H1 (cell line): ENCODE data around the gene ADAMTS9. TPM values are rescaled to one million over a fixed set of nuclear protein-coding genes. Genes with fewer than 3 reads are reported as not detected.
A peak's percentile ranks its signal among the peaks of the same experiment; 100 is the strongest.

Source experiments
- CTCF ChIA-PET: fragments of 300-600 bp; sonication (Branson Sonifier 250); formaldehyde crosslinking; loops from one replicate; lab custom pipeline; 2021; ENCODE audit not compliant: partially characterized antibody; lab: Charles Lee
- POLR2A ChIA-PET: fragments of 300-600 bp; sonication (Branson Sonifier 250); formaldehyde crosslinking; loops from one replicate; lab custom pipeline; 2021; ENCODE audit warnings: inconsistent platforms; ENCODE audit not compliant: partially characterized antibody; lab: Charles Lee
- DNase-seq, 2 experiments: peaks; one replicate each; pipeline versions ENCODE4 v3.0.0 to v3.0.0-alpha.2; 2010 to 2022; ENCODE audit warnings: low spot score in 2 of 2, low read depth in 1 of 2, mixed read lengths in 1 of 2
- FAIRE-seq: peaks from 2 replicates; lab custom pipeline; 2011; peaks lifted over from hg19 to GRCh38; lab: Jason Lieb, UNC
- H2AFZ ChIP-seq: 2 replicates; pipeline ENCODE4 v1.8.1; 2012; ENCODE audit warnings: low read length, inconsistent platforms
- H2AK5ac ChIP-seq: 2 replicates; pipeline ENCODE4 v1.6.1; 2013; ENCODE audit warnings: low read depth, low read length
- H2BK120ac ChIP-seq: replicated peaks from 2 replicates; pipeline ENCODE3; 2013; ENCODE audit warnings: low read depth, low read length, inconsistent platforms
- H2BK12ac ChIP-seq: 2 replicates; pipeline ENCODE4 v1.6.1; 2013; ENCODE audit warnings: low read depth, low read length
- H2BK15ac ChIP-seq: 2 replicates; pipeline ENCODE4 v1.6.1; 2013; ENCODE audit warnings: low read length
- H2BK20ac ChIP-seq: 2 replicates; pipeline ENCODE4 v1.6.1; 2013; ENCODE audit warnings: low read length
- H2BK5ac ChIP-seq: 2 replicates; pipeline ENCODE4 v1.6.1; 2013; ENCODE audit warnings: low read depth, low read length
- H3K14ac ChIP-seq: 2 replicates; pipeline ENCODE4 v1.6.1; 2013; ENCODE audit warnings: inconsistent platforms; ENCODE audit not compliant: insufficient read length
- H3K18ac ChIP-seq: 2 replicates; pipeline ENCODE4 v1.6.1; 2013; ENCODE audit warnings: low read length; ENCODE audit errors: extremely low read depth
- H3K23ac ChIP-seq: 2 replicates; pipeline ENCODE4 v1.6.1; 2013; ENCODE audit warnings: inconsistent platforms; ENCODE audit not compliant: insufficient read length
- H3K23me2 ChIP-seq: 2 replicates; pipeline ENCODE4 v1.6.1; 2013; ENCODE audit warnings: low read depth, low read length
- H3K27ac ChIP-seq: 2 replicates; pipeline ENCODE4 v1.6.1; 2011; ENCODE audit warnings: low read depth, low read length, inconsistent platforms
- H3K27me3 ChIP-seq, 4 experiments: replicated peaks in 1 of 4; 1 replicate in 1 of 4; 2 replicates in 3 of 4; pipeline versions ENCODE4 v1.6.1 to v1.8.1; 2011 to 2013; ENCODE audit warnings: low read length in 3 of 4, mild to moderate bottlenecking in 3 of 4, inconsistent platforms in 2 of 4, mixed read lengths in 2 of 4, moderate library complexity in 1 of 4; ENCODE audit not compliant: control insufficient read depth in 3 of 4, insufficient read depth in 3 of 4; ENCODE audit errors: extremely low read depth in 1 of 4
- H3K36me3 ChIP-seq, 4 experiments: 2 replicates each; pipeline versions ENCODE4 v1.6.1 to v1.8.1; 2011 to 2013; ENCODE audit warnings: mild to moderate bottlenecking in 4 of 4, low read length in 3 of 4, moderate library complexity in 2 of 4, control low read depth in 1 of 4, inconsistent platforms in 1 of 4; ENCODE audit not compliant: insufficient read depth in 4 of 4, control insufficient read depth in 2 of 4
- H3K4ac ChIP-seq: replicated peaks from 2 replicates; pipeline ENCODE3; 2013; ENCODE audit warnings: low read length, low read depth, mixed read lengths, inconsistent platforms; ENCODE audit not compliant: insufficient read length
- H3K4me1 ChIP-seq, 4 experiments: replicated peaks in 1 of 4; 1 replicate in 1 of 4; 2 replicates in 3 of 4; pipeline versions ENCODE4 v1.6.1 to v1.8.1; 2011 to 2013; ENCODE audit warnings: low read length in 3 of 4, inconsistent platforms in 2 of 4, mixed read lengths in 1 of 4; ENCODE audit not compliant: insufficient read depth in 4 of 4, control insufficient read depth in 3 of 4
- H3K4me2 ChIP-seq, 2 experiments: 2 replicates each; pipeline versions ENCODE4 v1.6.1 to v1.8.1; 2011 to 2013; ENCODE audit warnings: low read depth in 2 of 2, low read length in 2 of 2, control low read depth in 1 of 2, inconsistent platforms in 1 of 2, mild to moderate bottlenecking in 1 of 2; ENCODE audit not compliant: insufficient read depth in 1 of 2
- H3K4me3 ChIP-seq, 4 experiments: fragments of 200-600, 300-600 bp in 1 of 4; sonication (generic), shearing (Covaris generic), sonication (Bioruptor Twin) in 1 of 4; 2 replicates each; pipeline versions ENCODE4 v1.5.1 to v1.8.1; 2011 to 2016; ENCODE audit warnings: low read length in 4 of 4, low read depth in 3 of 4, control low read depth in 2 of 4, inconsistent platforms in 2 of 4, mild to moderate bottlenecking in 2 of 4, mixed read lengths in 1 of 4, moderate library complexity in 1 of 4; ENCODE audit not compliant: insufficient read depth in 2 of 4; ENCODE audit errors: extremely low read depth in 1 of 4
- H3K56ac ChIP-seq: replicated peaks from 2 replicates; pipeline ENCODE3; 2013; ENCODE audit warnings: low read depth, mild to moderate bottlenecking, mixed read lengths, low read length, inconsistent platforms; ENCODE audit not compliant: insufficient read length
- H3K79me1 ChIP-seq: 2 replicates; pipeline ENCODE4 v1.6.1; 2013; ENCODE audit warnings: low read depth, low read length, control low read depth
- H3K79me2 ChIP-seq, 2 experiments: 2 replicates each; pipeline versions ENCODE4 v1.6.1 to v1.8.1; 2012 to 2013; ENCODE audit warnings: low read length in 2 of 2, mild to moderate bottlenecking in 2 of 2, inconsistent platforms in 1 of 2; ENCODE audit not compliant: insufficient read depth in 2 of 2, control insufficient read depth in 1 of 2
- H3K9ac ChIP-seq, 4 experiments: replicated peaks in 1 of 4; 1 replicate in 1 of 4; 2 replicates in 3 of 4; pipeline versions ENCODE4 v1.6.1 to v1.8.1; 2011 to 2013; ENCODE audit warnings: low read depth in 3 of 4, low read length in 3 of 4, control low read depth in 2 of 4, mild to moderate bottlenecking in 2 of 4, moderate library complexity in 2 of 4, inconsistent platforms in 1 of 4; ENCODE audit errors: extremely low read depth in 1 of 4
- H3K9me3 ChIP-seq, 2 experiments: 2 replicates each; pipeline versions ENCODE4 v1.6.1 to v1.8.1; 2012 to 2013; ENCODE audit warnings: mild to moderate bottlenecking in 2 of 2, moderate library complexity in 2 of 2, control low read depth in 1 of 2, inconsistent platforms in 1 of 2, low read depth in 1 of 2, low read length in 1 of 2, mixed read lengths in 1 of 2; ENCODE audit not compliant: insufficient read depth in 2 of 2
- H4K20me1 ChIP-seq, 2 experiments: replicated peaks in 1 of 2; 2 replicates each; pipeline versions ENCODE3 to v1.8.1; 2011 to 2013; ENCODE audit warnings: inconsistent platforms in 2 of 2, low read length in 2 of 2, mild to moderate bottlenecking in 1 of 2; ENCODE audit not compliant: insufficient read depth in 2 of 2, control insufficient read depth in 1 of 2
- H4K5ac ChIP-seq: 2 replicates; pipeline ENCODE4 v1.6.1; 2013; ENCODE audit warnings: low read length, low read depth, mixed read lengths, inconsistent platforms; ENCODE audit not compliant: insufficient read length
- H4K8ac ChIP-seq: 2 replicates; pipeline ENCODE4 v1.8.0; 2013; ENCODE audit warnings: mild to moderate bottlenecking, moderate library complexity, low read length, inconsistent platforms; ENCODE audit not compliant: insufficient read depth; ENCODE audit errors: extremely low read depth
- H4K91ac ChIP-seq: replicated peaks from 2 replicates; pipeline ENCODE3; 2013; ENCODE audit warnings: low read length, mixed read lengths, inconsistent platforms; ENCODE audit not compliant: insufficient read length
- CEBPB ChIP-seq: IDR thresholded peaks from 2 replicates; pipeline ENCODE4 v1.6.1; 2012; ENCODE audit warnings: low read depth, low read length
- RXRA ChIP-seq: IDR thresholded peaks from 2 replicates; pipeline ENCODE4 v1.6.1; 2011; ENCODE audit warnings: low read depth, mild to moderate bottlenecking, low read length, moderate library complexity; ENCODE audit not compliant: insufficient read depth
- WGBS, 2 experiments: shearing (Covaris generic) in 1 of 2; methylation state at CpG; one replicate each; pipeline versions ENCODE4 v1.1.6 to v1.1.7; 2013 to 2015; ENCODE audit warnings: low lambda C conversion rate in 2 of 2, mixed read lengths in 2 of 2, inconsistent platforms in 1 of 2, low coverage in 1 of 2, missing lambda C conversion rate in 1 of 2; ENCODE audit not compliant: insufficient replicate concordance in 2 of 2, insufficient coverage in 1 of 2, insufficient read length in 1 of 2; ENCODE audit errors: extremely low coverage in 1 of 2, missing lambda C conversion rate in 1 of 2; 5-methylcytosine and 5-hydroxymethylcytosine counted together
- polyA plus RNA-seq, 7 experiments: library from polyadenylated mRNA; depleted of rRNA in 3 of 7; stranded (reverse) in 5 of 7; unstranded in 2 of 7; fragments of >200 nt in 5 of 7; fragments of 200-250 nt in 2 of 7; gene quantifications; 1 replicate in 5 of 7; 2 replicates in 1 of 7; 4 replicates in 1 of 7; pipeline versions ENCODE4 v1.2.1 to v1.2.3, GENCODE V29; 2011 to 2013; ENCODE audit warnings: missing spikeins in 2 of 7, mixed read lengths in 2 of 7
- total RNA-seq: library from RNA; stranded (reverse); fragmentation: NEBNext Ultra II Directional; extraction: Animal tissue kit (Norgen Biotek cat#: 25700); gene quantifications from 2 replicates; pipeline ENCODE4 v1.2.1, GENCODE V29; 2021

Gene ADAMTS9
- total and polyA plus RNA-seq, 2 of the 8 experiments (the other 6 are each of a cell fraction or from before 2014, with no cell fraction given): 0.20 to 0.41 TPM

- CTCF ChIA-PET: interaction anchor here (0.6 kb wide), 1 partner anchor 75 kb away, joined by 3 read pairs; no protein-coding TSS in a partner anchor
These were observed 75.5 kb downstream of the ADAMTS9 start for GRCh38 chr3:64612082-64612860.

More at GRCh38 chr3:64612082-64612860, 75.5 kb downstream of the ADAMTS9 start:
- Histone ChIP-seq H3K4me1 (no peaks in the 10 kb centered on the region), H3K23ac (no peak overlapping the region), H3K4me2 (no peak overlapping the region), H4K8ac (no peak overlapping the region), H4K20me1 (no peaks in the 10 kb centered on the region), H3K56ac (no peak overlapping the region), H2BK15ac (no peak overlapping the region), H3K9me3 (no peaks in the 10 kb centered on the region), H3K27me3 (peaks cover 0 to 1% (median 0%) of the 10 kb centered on the region in 4 experiments; a peak in 1 of 7 replicates), H3K4ac (no peak overlapping the region), H3K9ac (no peak overlapping the region), H2BK12ac (no peak overlapping the region), H2BK120ac (no peak overlapping the region), H2AK5ac (no peak overlapping the region), H3K14ac (no peak overlapping the region), H2BK20ac (no peak overlapping the region), H2BK5ac (no peak overlapping the region), H4K91ac (no peak overlapping the region), H3K4me3 (no peak overlapping the region), H3K18ac (no peak overlapping the region), H3K27ac (no peak overlapping the region), H3K79me2 (no peaks in the 10 kb centered on the region), H4K5ac (no peak overlapping the region), H2AFZ (no peak overlapping the region), H3K23me2 (no peaks in the 10 kb centered on the region), H3K36me3 (no peaks in the 10 kb centered on the region; a peak in 1 of 8 replicates), H3K79me1 (no peaks in the 10 kb centered on the region)
- 90% methylated on average over 4 of the region's 4 CpGs; no CpG with 5 or more reads in 1 of the 2 experiments for WGBS, 2 experiments
- 0 out of 2 replicates have a peak, but pooled peaks have one; percentile 25 for TF ChIP-seq CEBPB
- TF ChIP-seq RXRA: no peak
- POLR2A ChIA-PET: no interaction called here
- DNase-seq (no peak), FAIRE-seq (no peak)
